Gastroesophageal sphincter (tissue), 4 donors: ENCODE results near the gene SLC37A4. TPM values are rescaled to one million over a fixed set of nuclear protein-coding genes. Genes with fewer than 3 reads are reported as not detected.
"Not testable (repeated sequence)": the region's sequence is repeated elsewhere in the genome, so short reads cannot be mapped to it uniquely, and the experiment has no call there.

Source experiments
- ATAC-seq: fragments of 150-250 bp; one replicate; pipeline ENCODE4 v1.9.1; 2016; ENCODE audit warnings: mild to moderate bottlenecking, moderate library complexity
- H3K27ac ChIP-seq, 4 donors: fragments of 200-600 bp; sonication (generic) in 3 of 4; 1 replicate in 3 of 4; 2 replicates in 1 of 4; pipeline ENCODE4 v1.5.1; 2016 to 2019
- H3K27me3 ChIP-seq: fragments of 200-600 bp; sonication (generic); one replicate; pipeline ENCODE4 v1.5.1; 2019
- H3K36me3 ChIP-seq, 2 donors: fragments of 200-600 bp; sonication (generic); one replicate each; pipeline ENCODE4 v1.5.1; 2019; ENCODE audit warnings: control low read depth in 1 of 2
- H3K4me1 ChIP-seq, 3 donors: fragments of 200-600 bp; sonication (generic); 1 replicate in 2 of 3; 2 replicates in 1 of 3; pipeline ENCODE4 v1.5.1; 2016 to 2019; ENCODE audit warnings: control low read depth in 2 of 3
- H3K4me3 ChIP-seq, 2 donors: fragments of 200-600 bp; sonication (generic); one replicate each; pipeline ENCODE4 v1.5.1; 2019; ENCODE audit warnings: mild to moderate bottlenecking in 1 of 2, moderate library complexity in 1 of 2
- H3K9me3 ChIP-seq, 3 donors: fragments of 200-600 bp; sonication (generic); one replicate each; pipeline ENCODE4 v1.5.1; 2017 to 2019; ENCODE audit warnings: control low read depth in 2 of 3
- EP300 ChIP-seq: sonication (generic); formaldehyde crosslinking; IDR thresholded peaks from one replicate; pipeline ENCODE4 v1.6.1; 2017; ENCODE audit warnings: antibody characterized with exemption, mild to moderate bottlenecking
- POLR2A ChIP-seq, 2 donors: fragments of 450-650 bp; IDR thresholded peaks; one replicate each; pipeline ENCODE4 v1.6.1; 2017; ENCODE audit warnings: antibody characterized with exemption in 2 of 2, mild to moderate bottlenecking in 2 of 2, moderate library complexity in 1 of 2
- POLR2AphosphoS5 ChIP-seq: sonication (generic); formaldehyde crosslinking; IDR thresholded peaks from one replicate; pipeline ENCODE4 v1.6.1; 2017; ENCODE audit warnings: antibody characterized with exemption
- WGBS, 2 donors: methylation state at CpG; one replicate each; pipeline ENCODE4 v1.1.5; 2018; ENCODE audit warnings: low coverage in 1 of 2; 5-methylcytosine and 5-hydroxymethylcytosine counted together
- total RNA-seq, 4 donors: library from RNA; depleted of rRNA; stranded (reverse); fragments of >200 nt; gene quantifications; one replicate each; pipeline ENCODE4 v1.1.0, GENCODE V29; 2016
- TF ChIP-seq, protein P1 (sequence below), 4 experiments: fragments of 200-600 bp in 2 of 4; fragments of 450-650 bp in 2 of 4; sonication (generic) in 1 of 4; IDR thresholded peaks; one replicate each; pipeline ENCODE4 v1.5.1; 2017 to 2019; ENCODE audit warnings: antibody characterized with exemption in 4 of 4, mild to moderate bottlenecking in 2 of 4, moderate library complexity in 2 of 4

SLC37A4 gene
- total RNA-seq, 4 donors from 2014 or later = 10.1 to 11.6 (median 11.1) TPM

DNA sequence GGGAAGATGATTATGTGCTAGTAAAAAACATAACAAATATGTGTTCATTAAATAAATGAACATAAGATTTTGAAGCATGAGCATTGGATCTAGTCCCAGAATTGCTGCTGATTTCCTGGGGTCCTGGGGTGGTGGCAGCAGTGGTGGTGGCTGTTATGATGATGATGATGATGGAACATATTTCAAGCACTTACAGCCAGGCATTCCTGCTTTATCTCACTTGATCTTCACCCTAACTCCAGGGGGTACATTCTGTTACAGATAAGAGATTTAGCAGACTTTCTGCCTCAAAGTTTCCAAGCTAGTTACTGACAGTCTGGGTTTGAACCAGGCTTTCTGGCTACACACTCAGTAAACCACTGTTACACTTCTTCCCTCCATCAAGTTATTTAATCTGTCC lies 6.9 kb downstream of the SLC37A4 start:
- peaks cover 0 to 85% of the 10 kb centered on the region in 2 donors for H3K36me3 ChIP-seq

DNA sequence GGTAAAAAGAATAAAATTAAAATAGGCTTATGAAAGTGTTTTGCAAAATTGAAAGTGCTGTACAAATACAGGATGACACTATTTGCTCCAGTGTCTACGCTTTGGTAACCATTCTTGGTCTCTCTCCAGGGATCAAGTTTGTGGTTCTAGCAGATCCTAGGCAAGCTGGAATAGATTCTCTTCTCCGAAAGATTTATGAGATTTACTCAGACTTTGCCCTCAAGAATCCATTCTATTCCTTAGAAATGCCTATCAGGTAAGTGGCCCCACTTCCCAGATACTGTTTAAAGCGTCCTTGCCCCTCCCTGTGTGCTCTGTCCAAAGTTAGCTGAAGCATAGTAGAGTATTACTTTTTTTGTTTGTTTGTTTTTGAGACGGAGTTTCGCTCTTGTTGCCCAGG lies 9.0 kb downstream of the SLC37A4 start:
- no peaks in the 10 kb centered on the region for H3K27me3 ChIP-seq
- no peak overlapping the region for H3K4me3 ChIP-seq
- no peaks in the 10 kb centered on the region for H3K9me3 ChIP-seq
- TF ChIP-seq EP300 (no peak), POLR2A (IDR thresholded peaks at IDR 0.05) (no peak)
- TF ChIP-seq, protein P1, sequence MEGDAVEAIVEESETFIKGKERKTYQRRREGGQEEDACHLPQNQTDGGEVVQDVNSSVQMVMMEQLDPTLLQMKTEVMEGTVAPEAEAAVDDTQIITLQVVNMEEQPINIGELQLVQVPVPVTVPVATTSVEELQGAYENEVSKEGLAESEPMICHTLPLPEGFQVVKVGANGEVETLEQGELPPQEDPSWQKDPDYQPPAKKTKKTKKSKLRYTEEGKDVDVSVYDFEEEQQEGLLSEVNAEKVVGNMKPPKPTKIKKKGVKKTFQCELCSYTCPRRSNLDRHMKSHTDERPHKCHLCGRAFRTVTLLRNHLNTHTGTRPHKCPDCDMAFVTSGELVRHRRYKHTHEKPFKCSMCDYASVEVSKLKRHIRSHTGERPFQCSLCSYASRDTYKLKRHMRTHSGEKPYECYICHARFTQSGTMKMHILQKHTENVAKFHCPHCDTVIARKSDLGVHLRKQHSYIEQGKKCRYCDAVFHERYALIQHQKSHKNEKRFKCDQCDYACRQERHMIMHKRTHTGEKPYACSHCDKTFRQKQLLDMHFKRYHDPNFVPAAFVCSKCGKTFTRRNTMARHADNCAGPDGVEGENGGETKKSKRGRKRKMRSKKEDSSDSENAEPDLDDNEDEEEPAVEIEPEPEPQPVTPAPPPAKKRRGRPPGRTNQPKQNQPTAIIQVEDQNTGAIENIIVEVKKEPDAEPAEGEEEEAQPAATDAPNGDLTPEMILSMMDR (IDR thresholded peaks at IDR 0.05) = no peak
- peaks cover 0 to 72% of the 10 kb centered on the region in 2 donors for H3K36me3 ChIP-seq
- no peak for ATAC-seq
- H3K4me1 ChIP-seq = peaks cover 8 to 61% (median 17%) of the 10 kb centered on the region in 3 donors
- WGBS, 2 donors = 89 to 91% methylated on average over 3 to 5 of the region's 5 CpGs
- H3K27ac ChIP-seq = no peak overlapping the region

More for the DNA sequence above, 6.9 kb downstream of the SLC37A4 start:
- Histone ChIP-seq H3K4me3 (no peak overlapping the region), H3K4me1 (peaks cover 3 to 51% (median 11%) of the 10 kb centered on the region in 3 donors), H3K9me3 (no peaks in the 10 kb centered on the region), H3K27me3 (no peaks in the 10 kb centered on the region), H3K27ac (peak overlapping the region in 1 of 4 donors; percentile 41)
- no peak for ATAC-seq
- TF ChIP-seq POLR2A (IDR thresholded peaks at IDR 0.05) (no peak), EP300 (no peak), POLR2AphosphoS5 (no peak)
- TF ChIP-seq, protein P1 (IDR thresholded peaks at IDR 0.05) = no peak

DNA sequence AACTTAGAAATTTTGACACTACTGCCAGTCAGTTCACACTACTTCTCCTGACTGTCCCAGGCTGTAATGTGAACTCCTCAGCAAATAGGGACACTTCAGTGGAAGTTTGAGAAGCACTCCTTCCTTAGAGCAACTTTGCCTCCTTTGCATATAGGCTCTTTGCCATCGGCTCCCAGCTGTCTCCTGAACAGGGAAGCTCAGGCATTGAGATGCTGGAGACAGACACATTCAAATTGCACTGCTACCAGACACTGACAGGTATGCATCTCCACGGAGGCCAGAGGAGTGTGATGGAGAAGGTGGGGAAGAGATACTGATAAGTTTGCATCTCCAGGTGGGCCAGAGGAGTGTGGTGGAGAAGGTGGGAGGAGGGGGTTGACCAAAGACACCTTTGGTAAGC lies 10.7 kb downstream of the SLC37A4 start:
- H3K27ac ChIP-seq = peak overlapping the region in 3 of 4 donors; percentile 13 to 94 (median 32)
- H3K27me3 ChIP-seq = no peaks in the 10 kb centered on the region
- 83 to 86% methylated on average over 1 to 2 of the region's 2 CpGs for WGBS, 2 donors
- H3K4me3 ChIP-seq = peak overlapping the region in 1 of 2 donors; percentile 76
- no peaks in the 10 kb centered on the region for H3K9me3 ChIP-seq
- TF ChIP-seq POLR2AphosphoS5 (no peak), EP300 (no peak), POLR2A (IDR thresholded peaks at IDR 0.05) (no peak)
- TF ChIP-seq, protein P1 (IDR thresholded peaks at IDR 0.05) = no peak
- H3K36me3 ChIP-seq = peaks cover 0 to 72% of the 10 kb centered on the region in 2 donors
- ATAC-seq = no peak
- H3K4me1 ChIP-seq = peaks cover 9 to 73% (median 26%) of the 10 kb centered on the region in 3 donors

DNA sequence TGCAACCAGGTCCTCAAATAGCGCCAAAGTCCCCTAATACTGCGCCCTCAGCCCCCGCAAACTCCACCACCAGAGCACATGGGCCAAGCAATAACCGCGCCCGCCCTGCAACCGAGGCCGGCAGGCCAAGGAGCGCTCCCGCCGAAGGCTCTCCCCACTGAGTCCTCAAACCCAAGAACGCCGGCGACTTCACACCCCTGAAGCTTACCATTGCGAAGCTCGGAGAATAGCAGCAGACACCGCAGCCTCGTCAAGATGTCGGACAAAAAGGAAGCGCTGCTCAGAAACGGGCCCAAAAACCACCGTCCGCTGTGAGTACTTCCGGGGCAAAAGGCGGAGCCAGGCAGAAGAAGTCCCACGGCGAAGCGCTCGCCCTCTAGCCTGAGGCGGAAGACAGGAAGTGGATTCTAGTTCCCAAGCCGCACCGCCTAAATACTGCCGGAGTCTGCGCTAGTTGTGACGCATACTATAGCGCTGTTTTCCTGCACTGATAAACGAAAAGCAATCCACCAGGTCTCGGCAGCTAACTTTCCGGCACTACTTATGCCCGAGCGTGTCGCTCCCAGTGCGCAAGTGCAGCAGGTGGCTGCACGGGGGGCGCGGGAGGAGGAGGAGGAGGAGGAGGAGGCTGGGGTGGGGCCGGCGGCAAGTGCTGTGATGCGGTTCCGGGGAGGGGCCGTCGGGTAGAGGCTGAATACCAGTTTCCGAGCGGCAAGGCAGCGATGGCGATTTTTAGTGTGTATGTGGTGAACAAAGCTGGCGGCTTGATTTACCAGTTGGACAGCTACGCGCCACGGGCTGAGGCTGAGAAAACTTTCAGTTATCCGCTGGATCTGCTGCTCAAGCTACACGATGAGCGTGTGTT lies 12.4 kb downstream of the SLC37A4 start, which contains the start of the genes RPS25 and TRAPPC4:
TSS of gene RPS25 (minus strand) at position 270 of the 865 bp plus-strand sequence. CDS start at position 211, 59 bp downstream.
TSS of gene TRAPPC4 (plus strand) at position 693 of the 865 bp plus-strand sequence. CDS start at position 723, 30 bp downstream.
- H3K4me3 ChIP-seq = peak within 1 kb of the TSS; percentile 76 to 96
- peak within 1 kb of the TSS; percentile 94 to 99 (median 96) for H3K27ac ChIP-seq
- 0% methylated on average over 10 to 16 of the region's 63 CpGs for WGBS, 2 donors
- no peaks in the 10 kb centered on the region for H3K9me3 ChIP-seq
- no peaks in the 10 kb centered on the region for H3K27me3 ChIP-seq
- TF ChIP-seq POLR2AphosphoS5 (peak; percentile 85), EP300 (no peak), POLR2A (IDR thresholded peaks at IDR 0.05) (peak; percentile 59 to 67)
- TF ChIP-seq, protein P1 (IDR thresholded peaks at IDR 0.05) = peak in 1 of 4 experiments; percentile 35
- peaks cover 0 to 72% of the 10 kb centered on the region in 2 donors for H3K36me3 ChIP-seq
- H3K4me1 ChIP-seq = peaks cover 9 to 69% (median 26%) of the 10 kb centered on the region in 3 donors
- ATAC-seq = peak; percentile 96

DNA sequence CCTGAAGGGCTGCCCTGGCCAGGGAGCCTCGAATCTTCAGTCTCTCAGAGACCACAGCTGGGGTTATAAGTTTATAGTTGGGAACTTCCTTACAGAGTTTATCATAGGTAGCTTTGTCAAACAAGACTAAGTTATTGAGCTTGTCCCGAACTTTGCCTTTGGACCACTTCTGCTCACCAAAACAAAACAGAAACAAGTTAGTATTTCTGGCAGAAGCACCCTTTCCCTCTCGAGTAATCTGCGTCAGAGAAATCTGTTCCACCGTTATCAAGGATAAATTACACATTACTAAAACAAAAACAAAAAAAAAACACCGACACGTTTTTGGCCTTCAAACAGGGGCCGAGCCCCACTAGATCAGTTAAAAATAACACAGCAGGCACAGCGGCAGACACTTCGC lies 13.3 kb downstream of the SLC37A4 start:
- Histone ChIP-seq H3K36me3 (peaks cover 0 to 72% of the 10 kb centered on the region in 2 donors), H3K27ac (peak overlapping the region; percentile 72 to 99 (median 95)), H3K4me3 (peak overlapping the region; percentile 76 to 96), H3K4me1 (peaks cover 9 to 65% (median 26%) of the 10 kb centered on the region in 3 donors)
- ATAC-seq, H3K9me3 ChIP-seq, H3K27me3 ChIP-seq: not testable (repeated sequence)
- WGBS, 2 donors = 0 to 3% methylated on average over 3 to 10 of the region's 10 CpGs
